SK-N-SH treated with all-trans-retinoic acid at 6 μM for 48 hours (cell line): ENCODE measurements around the gene LCE3B.

Source experiments
- OSR1 ChIP-seq: fragments of 250-450 bp; sonication (Bioruptor Pico); IDR thresholded peaks from 2 replicates; pipeline ENCODE4 v1.8.0; 2022; ENCODE audit warnings: moderate library complexity, mild to moderate bottlenecking, inconsistent platforms
- RARB ChIP-seq: fragments of 250-450 bp; sonication (Bioruptor Pico); IDR thresholded peaks from 2 replicates; pipeline ENCODE4 v1.8.0; 2021; ENCODE audit warnings: mild to moderate bottlenecking, moderate library complexity
- ZFP30 ChIP-seq: fragments of 450-650 bp; formaldehyde crosslinking; IDR thresholded peaks from 2 replicates; pipeline ENCODE4 v1.5.0; 2022; ENCODE audit warnings: mild to moderate bottlenecking, moderate library complexity
- ZNF8 ChIP-seq: fragments of 450-650 bp; formaldehyde crosslinking; IDR thresholded peaks from 2 replicates; pipeline ENCODE4 v1.5.0; 2020; ENCODE audit warnings: mild to moderate bottlenecking, moderate library complexity
- TF ChIP-seq, protein P1 (sequence below): fragments of 250-450 bp; sonication (Bioruptor Pico); IDR thresholded peaks from 2 replicates; pipeline ENCODE4 v1.5.1; 2020; ENCODE audit warnings: low read depth, mild to moderate bottlenecking, moderate library complexity
- TF ChIP-seq, protein P2 (sequence below): fragments of 250-450 bp; sonication (Bioruptor Pico); IDR thresholded peaks from 2 replicates; pipeline ENCODE4 v1.8.0; 2020; ENCODE audit warnings: mild to moderate bottlenecking, moderate library complexity, borderline replicate concordance

GRCh38 chr1:152643945-152644344 lies 30.3 kb downstream of the LCE3B start:
- TF ChIP-seq, protein P1, sequence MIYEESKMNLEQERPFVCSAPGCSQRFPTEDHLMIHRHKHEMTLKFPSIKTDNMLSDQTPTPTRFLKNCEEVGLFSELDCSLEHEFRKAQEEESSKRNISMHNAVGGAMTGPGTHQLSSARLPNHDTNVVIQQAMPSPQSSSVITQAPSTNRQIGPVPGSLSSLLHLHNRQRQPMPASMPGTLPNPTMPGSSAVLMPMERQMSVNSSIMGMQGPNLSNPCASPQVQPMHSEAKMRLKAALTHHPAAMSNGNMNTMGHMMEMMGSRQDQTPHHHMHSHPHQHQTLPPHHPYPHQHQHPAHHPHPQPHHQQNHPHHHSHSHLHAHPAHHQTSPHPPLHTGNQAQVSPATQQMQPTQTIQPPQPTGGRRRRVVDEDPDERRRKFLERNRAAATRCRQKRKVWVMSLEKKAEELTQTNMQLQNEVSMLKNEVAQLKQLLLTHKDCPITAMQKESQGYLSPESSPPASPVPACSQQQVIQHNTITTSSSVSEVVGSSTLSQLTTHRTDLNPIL (CRISPR knock-in tag), result no peak
- TF ChIP-seq ZFP30, result no peak
- TF ChIP-seq, protein P2, sequence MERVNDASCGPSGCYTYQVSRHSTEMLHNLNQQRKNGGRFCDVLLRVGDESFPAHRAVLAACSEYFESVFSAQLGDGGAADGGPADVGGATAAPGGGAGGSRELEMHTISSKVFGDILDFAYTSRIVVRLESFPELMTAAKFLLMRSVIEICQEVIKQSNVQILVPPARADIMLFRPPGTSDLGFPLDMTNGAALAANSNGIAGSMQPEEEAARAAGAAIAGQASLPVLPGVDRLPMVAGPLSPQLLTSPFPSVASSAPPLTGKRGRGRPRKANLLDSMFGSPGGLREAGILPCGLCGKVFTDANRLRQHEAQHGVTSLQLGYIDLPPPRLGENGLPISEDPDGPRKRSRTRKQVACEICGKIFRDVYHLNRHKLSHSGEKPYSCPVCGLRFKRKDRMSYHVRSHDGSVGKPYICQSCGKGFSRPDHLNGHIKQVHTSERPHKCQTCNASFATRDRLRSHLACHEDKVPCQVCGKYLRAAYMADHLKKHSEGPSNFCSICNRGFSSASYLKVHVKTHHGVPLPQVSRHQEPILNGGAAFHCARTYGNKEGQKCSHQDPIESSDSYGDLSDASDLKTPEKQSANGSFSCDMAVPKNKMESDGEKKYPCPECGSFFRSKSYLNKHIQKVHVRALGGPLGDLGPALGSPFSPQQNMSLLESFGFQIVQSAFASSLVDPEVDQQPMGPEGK (CRISPR knock-in tag), result no peak
- TF ChIP-seq RARB (CRISPR knock-in tag), result no peak
- no peak for TF ChIP-seq ZNF8
- no peak for TF ChIP-seq OSR1 (CRISPR knock-in tag)
